Middle frontal gyrus (tissue), 1 donor: Measurements from ENCODE around the gene PORCN.
"Not testable (repeated sequence)": the region's sequence is repeated elsewhere in the genome, so short reads cannot be mapped to it uniquely, and the experiment has no call there.

ENCODE experiments used
- DNase-seq: peaks from one replicate; pipeline ENCODE4 v3.0.0-alpha.2; 2015; ENCODE audit warnings: low spot score; ENCODE audit errors: extremely low spot score

Gene PORCN

DNA sequence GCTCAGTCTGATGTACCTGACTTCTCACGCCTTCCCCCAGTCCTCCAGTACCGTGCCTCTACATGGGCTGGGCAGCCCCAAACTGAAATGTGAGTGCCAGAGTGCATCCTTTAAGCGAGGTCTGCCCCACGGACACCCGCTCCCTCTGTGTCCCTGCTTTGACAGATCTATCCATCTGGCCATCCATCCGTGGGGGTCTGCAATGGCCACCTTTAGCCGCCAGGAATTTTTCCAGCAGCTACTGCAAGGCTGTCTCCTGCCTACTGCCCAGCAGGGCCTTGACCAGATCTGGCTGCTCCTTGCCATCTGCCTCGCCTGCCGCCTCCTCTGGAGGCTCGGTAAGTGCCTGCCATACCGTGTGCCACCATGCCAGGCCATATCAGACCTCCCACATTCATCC lies 827 bp downstream of the PORCN start:
- no peak for DNase-seq

DNA sequence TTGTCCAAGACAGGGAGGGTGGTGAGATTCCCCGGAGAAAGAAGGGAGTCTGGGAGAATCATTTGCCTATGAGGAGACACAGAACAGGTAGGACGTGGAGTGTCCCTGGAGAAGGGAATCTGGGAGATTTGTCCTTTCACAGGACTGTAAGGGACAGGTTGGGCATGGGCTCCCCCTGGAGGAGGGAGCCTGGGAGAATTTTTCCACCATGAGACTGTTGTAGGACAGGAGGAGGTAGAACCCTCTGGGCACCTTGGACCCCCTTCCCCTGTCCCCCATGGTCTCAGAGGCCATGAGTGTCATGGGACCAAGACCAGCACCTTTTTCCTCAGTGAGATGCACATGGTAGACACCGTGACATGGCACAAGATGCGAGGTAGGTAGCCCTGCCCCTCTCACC lies 2.8 kb downstream of the PORCN start:
- DNase-seq, result no peak

DNA sequence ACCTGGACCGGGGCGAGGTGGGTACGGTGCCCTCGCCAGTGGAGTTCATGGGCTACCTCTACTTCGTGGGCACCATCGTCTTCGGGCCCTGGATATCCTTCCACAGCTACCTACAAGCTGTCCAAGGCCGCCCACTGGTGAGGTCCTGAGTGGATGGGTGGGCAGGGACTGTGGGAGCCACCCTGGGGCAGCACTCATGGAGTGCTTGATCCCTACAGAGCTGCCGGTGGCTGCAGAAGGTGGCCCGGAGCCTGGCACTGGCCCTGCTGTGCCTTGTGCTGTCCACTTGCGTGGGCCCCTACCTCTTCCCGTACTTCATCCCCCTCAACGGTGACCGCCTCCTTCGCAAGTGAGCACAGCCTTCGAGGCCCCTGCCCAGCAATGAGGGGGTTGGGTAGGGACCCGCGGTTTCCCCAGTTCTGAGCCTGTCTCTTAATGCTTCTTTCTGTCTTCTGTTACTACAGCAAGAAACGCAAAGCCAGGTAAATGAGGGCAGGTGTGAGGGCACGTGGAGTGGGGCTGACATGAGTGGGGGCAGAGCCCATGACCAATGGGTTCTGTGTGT lies 3.7 kb downstream of the PORCN start:
- no peak for DNase-seq

DNA sequence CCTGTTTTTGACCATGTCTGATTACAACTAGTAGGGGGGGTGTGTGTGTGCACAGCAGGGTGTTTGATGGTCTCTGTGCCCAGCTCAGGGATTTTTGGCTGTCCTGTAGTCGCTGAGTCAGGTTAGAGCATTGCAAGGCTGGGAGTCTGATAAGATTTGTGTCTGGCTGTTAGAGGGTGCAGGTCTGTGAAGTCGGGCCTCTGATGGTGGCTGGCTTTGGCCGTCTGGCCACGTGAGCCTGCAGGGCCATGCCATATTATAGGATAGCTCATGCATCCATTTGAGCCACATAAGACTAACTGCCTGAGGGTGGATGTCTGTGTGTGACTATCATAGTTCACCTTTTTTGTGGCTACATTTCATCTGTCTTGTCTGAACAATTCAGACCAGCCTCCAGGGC lies 4.9 kb downstream of the PORCN start:
- DNase-seq, result no peak

DNA sequence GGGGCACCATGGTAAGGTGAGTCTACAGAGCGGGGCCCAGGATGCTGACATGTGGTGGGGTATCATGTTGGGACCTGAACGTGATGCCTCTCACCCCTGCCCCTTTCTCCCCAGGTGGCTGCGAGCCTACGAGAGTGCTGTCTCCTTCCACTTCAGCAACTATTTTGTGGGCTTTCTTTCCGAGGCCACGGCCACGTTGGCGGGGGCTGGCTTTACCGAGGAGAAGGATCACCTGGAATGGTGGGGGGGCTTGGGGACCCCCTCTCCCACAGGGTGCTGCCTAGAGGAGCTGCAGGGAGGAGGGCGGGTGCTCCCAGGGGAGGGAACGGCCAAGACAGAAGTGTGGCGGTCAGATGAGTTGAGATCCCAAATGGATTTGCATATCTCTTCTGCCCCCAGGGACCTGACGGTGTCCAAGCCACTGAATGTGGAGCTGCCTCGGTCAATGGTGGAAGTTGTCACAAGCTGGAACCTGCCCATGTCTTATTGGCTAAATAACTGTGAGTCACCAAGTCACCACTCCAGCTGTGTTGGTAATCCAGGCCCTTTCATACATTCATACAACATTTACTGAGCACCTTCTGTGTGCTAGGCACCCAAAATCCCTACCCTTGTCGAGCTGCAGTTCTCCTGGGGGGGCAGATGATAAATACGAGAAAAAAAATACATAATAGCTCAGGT lies 5.5 kb downstream of the PORCN start:
- DNase-seq, result no peak

DNA sequence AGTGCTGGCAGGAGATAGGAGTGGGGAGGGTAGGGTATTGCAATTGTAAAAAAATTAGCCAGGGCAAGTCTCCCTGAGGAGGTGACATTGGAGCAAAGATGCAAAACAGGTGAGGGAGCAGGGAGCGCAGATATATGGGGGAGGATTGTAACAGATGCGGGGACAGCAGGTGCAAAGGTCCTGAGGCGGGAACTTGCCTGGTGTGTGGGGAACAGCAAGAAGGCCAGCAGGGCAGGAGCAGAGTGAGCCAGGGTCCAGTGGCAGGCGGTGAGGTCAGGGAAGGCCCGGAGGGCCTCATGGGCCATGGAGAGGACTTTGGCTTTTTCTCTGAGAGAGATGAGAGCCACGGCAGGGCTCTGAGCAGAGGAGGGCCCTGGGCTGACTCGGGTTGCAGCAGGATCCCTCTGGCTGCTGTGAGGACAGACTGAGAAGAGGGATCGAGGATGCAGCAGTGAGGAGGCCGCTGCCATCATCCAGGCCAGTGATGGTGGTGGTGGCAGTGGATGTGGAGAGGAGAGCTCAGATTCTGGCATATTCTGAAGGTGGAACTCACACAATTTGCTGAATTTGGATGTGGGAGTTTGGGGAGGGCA lies 6.2 kb downstream of the PORCN start:
- no peak for DNase-seq

DNA sequence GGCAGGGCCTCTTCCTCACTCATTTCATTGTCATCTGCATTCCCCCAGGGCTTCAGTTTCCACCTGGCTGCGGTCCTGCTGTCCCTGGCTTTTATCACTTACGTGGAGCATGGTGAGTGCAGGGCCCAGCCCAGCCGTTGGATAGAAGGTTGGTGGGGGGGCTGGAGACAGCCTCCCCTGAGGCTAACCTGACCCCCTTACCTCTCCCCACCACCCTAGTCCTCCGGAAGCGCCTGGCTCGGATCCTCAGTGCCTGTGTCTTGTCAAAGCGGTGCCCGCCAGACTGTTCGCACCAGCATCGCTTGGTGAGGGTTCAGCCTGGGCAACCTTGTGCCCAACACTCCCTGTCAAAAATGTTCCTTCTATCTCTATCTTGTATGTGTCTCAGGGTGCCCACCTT lies 7.0 kb downstream of the PORCN start:
- no peak for DNase-seq

DNA sequence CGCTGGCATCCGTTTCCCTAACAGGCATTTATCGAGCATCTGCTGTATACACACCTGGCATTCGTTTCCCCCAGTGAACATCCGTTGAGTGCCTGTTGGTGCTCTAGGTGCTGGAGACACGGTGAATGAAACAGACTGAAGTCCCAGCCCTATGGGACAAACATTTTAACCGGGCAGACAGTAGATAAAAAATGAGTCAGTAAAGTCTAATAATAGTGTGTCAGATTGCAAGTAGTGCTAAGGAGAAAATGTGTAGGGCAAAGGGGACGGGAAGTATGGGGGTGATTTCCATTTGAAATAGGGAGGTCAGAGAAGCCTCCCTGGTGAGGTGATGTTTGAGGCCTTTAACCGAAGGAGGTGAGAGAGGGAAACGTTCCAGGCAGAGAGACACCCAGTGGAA lies 7.5 kb downstream of the PORCN start:
- no peak for DNase-seq

DNA sequence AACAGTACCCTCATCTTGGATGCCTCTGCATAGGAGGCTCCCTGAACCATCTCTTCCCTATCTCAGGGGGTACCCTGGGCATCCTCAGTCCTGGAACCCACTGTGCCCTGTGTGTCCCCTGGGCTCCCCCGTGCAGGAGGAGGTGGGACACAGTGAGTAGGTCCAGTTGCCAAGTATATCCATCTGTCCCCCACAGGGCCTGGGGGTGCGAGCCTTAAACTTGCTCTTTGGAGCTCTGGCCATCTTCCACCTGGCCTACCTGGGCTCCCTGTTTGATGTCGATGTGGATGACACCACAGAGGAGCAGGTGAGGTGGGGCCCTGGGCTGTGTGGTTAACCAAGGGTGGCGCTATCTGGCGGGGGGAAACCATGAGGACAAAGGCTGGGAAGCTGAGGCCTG lies 8.2 kb downstream of the PORCN start:
- no peak for DNase-seq

DNA sequence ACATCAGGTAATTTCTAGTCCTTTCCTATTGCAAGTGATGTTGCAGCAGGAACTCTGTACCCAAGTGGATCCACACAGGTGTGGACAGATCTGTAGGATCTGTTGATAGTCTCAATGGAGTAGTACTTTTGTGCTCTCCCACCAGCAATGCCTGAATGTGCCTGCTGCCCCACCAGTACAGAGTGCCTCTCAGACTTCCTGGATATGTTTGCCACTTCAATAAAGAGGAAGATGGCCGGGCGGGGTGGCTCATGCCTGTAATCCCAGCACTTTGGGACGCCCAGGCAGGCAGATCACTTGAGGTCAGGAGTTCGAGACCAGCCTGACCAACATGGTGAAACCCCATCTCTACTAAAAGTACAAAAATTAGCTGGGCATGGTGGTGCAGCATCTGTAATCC lies 10.7 kb downstream of the PORCN start:
- DNase-seq, result not testable (repeated sequence)

DNA sequence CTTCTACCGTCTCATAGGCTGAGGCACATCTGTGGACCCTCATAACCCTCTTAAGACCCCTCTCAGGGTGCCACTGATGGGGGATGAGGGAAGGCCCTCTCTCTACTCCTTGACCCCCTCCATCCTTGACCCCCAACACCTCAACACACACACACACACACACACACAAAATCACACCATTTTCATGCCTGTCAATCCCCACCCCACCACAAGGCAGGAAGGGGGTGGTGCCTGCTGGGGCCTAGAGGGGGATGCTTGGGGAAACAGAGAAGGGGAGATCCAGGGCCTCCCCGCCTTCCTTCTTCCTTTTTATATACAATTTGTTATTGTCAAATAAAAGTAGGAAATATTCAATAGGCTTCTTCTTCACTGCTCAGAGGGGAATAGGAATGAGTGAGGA lies 11.7 kb downstream of the PORCN start:
- no peak for DNase-seq

DNA sequence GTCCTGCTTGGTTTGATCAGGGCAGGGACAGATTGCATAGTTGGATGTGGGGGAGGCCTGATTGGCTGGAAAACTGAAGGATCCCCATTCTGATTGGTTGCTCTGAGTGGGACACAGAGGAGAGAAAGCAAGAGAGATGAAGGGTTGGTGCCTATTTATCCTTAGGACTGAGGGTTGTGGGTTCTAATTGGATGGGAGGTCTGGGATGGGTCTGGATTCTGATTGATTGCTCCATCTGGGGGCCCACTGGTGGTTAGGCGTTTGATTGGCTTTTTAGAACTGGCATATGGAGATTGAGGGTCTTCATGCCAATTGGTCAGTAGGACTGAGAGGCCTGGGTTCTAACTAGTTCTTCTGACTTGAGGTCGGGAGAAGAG lies 12.2 kb downstream of the PORCN start:
- no peak for DNase-seq

DNA sequence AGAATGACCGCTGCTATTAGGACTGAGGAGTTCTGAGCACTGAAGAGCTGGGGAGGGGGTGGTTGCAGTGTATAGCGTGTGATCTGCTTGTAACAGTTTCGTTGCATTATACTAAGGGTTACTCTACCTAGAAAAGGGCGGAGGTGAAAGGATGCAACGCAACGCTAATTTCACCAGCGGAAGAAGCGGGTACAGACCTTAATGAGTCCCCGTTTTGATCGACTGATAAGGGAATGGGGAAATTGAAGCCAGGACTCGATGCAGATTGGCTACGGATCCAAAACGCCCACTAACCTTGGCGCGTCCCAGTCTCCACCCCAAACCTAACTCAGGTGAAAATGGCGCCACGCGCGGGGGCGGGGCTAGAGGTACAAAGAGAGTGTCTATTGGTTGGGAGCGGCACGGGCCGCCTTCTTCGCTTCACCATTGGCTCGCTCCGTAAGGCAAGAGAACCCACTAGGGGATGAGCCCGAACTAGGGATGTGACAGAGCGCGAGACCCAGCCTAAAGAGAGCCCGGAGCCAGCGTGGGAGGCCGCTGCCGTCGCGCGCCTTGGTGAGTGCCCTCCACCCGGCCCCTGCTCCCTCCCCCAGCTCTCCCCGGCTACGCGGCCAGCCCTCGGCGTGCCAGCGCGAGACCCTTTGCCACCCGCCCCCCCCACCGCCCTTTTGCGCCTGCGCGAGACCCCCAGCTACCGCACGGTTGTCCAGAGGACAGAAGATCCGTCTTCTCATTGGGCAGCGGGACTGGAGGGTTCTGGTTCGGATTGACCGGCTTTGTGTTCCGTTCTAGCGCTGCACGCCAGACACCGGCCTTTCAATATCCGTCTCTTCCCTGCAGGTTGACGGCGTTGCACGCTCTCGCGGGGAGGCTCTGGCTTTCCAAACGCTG lies 12.8 kb downstream of the PORCN start, which contains the start of gene EBP:
Gene EBP (plus strand): TSS at position 456 of the 891 bp plus-strand sequence. CDS start 1,964 bp downstream, outside the sequence.
- peak; percentile 60 for DNase-seq

DNA sequence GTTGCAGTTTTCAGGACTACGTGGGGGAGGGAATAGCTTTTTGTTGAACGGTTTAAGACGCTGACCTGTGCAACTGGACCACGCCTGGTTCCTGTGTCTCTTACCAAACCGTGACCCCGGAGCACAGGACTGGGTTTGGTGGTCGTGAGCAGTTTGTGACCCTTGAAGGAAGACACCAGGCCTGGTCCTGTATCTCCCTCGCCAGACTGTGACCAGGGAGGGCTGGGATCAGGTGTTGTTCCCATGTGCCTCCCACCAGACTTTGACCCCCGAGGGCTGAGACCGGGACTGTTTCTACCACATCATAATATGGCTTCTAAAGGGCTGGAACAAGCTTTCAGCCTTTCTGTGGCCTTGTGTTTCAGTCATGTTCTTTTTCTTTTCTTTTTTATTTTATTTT lies 13.5 kb downstream of the PORCN start:
- DNase-seq, result no peak

DNA sequence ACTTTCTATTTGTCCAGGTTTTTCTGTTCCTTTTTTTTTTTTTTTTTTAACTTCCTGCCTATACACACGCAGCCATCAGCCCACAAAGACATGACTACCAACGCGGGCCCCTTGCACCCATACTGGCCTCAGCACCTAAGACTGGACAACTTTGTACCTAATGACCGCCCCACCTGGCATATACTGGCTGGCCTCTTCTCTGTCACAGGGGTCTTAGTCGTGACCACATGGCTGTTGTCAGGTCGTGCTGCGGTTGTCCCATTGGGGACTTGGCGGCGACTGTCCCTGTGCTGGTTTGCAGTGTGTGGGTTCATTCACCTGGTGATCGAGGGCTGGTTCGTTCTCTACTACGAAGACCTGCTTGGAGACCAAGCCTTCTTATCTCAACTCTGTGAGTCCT lies 14.9 kb downstream of the PORCN start:
- DNase-seq, result no peak

DNA sequence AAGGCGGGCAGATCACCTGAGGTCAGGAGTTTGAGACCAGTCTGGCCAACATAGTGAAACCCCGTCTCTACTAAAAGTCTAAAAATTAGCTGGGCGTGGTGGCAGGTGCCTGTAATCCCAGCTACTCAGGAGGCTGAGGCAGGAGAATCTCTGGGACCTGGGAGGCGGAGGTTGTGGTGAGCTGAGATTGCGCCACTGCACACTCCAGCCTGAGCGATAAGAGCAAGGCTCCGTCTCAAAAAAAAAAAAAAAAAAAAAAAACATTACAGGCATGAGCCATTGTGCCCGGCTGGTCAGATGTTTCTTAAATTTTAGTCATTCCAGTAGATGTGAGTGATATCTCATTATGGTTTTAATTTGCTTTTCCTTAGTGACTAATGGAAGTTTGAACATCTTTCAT lies 17.1 kb downstream of the PORCN start:
- not testable (repeated sequence) for DNase-seq

DNA sequence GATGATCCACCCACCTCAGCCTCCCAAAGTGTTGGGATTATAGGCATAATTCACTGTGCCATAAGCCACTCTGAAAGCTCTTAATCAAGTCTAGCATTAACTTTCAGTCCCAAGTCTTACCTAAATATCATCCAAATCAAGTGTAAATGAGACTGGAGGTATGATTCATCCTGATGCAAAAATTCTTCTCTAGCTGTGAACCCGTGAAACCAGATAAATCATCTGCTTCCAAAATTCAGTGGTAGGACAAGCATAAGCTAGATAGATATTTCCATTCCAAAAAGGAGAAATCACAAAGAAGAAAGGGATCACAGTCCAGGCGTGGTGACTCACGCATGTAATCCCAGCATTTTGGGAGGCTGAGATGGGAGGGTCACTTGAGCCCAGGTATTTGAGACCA lies 21.9 kb downstream of the PORCN start:
- no peak for DNase-seq

DNA sequence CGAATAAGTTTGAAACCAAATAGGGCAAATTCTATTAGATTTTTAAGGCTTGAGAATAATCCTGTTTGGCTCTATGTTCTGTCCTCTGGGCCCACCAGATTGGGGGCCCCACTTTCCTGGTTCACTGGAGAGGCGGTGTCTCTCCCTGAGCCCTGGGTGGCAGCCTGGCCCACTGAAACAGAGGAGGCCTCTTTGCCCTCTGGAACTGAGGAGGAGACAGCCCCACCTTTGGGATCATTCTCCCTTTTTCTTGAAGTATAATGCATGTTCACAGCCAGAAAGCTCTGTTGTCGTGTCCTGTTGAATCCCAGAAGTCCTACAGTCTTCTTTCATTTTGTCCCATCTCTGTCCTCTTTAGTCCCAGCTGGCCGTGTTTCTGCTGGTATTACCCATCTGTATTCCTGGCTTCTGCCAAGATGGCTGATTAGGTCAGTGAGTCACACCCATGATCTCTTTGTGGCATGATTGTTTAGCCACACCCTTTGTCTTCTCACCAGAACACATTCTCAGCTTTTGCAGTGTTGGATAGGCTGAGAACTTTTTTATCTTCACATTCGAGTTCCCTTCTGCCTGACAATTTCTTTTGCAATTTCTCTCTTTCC lies 22.7 kb downstream of the PORCN start:
- DNase-seq, result no peak

DNA sequence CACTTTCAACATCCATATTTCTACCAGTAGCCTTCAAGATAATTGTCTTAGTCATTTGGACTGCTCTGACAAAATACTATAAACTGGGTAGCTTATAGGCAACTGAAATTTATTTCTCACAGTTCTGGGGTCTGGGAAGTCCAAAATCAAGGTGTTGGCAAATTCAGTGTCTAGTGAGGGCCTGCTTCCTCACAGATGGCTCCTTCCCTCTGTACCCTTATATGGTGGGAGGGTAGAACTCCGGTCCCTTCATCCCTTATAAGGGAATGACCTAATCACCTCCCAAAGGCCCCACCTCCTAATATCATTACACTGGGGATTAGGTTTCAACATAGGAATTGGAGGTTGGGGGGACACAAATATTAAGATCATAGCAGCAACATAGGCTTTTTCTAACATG lies 23.4 kb downstream of the PORCN start:
- no peak for DNase-seq

DNA sequence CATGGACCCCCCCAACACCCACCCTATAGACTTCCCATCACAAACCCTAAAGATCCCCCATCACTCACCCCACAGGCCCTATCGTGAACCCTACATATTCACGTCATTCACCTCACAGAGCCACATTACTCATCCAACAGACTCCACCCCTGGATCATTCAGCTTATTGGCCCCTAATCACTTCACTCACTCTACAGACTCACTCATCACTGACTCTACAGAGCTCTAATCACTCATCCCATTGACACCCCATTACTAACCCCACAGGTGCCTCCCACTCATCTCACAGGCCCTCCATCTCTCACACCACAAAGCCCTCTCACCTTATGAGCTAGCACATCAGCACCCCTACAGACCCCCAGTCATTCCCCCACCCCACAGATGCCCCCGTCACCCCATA lies 24.4 kb downstream of the PORCN start:
- no peak for DNase-seq

DNA sequence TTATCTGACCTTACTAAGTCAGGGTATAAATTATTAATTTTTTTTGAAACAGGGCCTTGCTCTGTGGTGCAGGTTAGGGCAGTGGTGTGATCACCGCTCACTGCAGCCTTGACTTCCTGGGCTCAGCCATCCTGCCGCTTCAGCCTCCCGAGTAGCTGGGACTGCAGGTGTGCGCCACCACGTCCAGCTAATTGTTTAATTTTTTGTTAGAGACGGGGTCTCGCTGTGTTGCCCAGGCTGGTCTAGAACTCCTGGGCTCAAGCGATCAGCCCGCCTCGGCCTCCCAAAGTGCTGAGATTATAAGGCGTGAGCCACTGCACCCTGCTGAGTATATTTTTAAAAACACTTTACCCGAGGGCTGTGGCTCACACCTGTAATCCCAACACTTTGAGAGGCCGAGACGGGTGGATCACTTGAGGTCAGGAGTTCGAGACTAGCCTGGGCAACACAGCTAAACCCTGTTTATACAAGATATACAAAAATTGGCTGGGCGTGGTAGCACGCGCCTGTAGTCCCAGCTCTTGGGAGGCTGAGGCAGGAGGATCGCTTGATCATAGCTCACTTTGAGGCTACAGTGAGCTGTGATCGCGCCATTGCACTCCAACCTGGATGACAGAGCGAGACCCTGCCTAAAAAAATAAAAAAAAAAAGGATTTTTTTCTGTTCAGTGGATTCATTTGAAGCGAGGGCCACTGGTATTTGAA lies 30.0 kb downstream of the PORCN start:
- DNase-seq, result no peak
